H1 (cell line): ENCODE data around the gene GNAS. TPM values are rescaled to one million over a fixed set of nuclear protein-coding genes. Genes with fewer than 3 reads are reported as not detected.

Source experiments
- CTCF ChIA-PET: fragments of 300-600 bp; sonication (Branson Sonifier 250); formaldehyde crosslinking; loops from one replicate; lab custom pipeline; 2021; ENCODE audit not compliant: partially characterized antibody; lab: Charles Lee
- POLR2A ChIA-PET: fragments of 300-600 bp; sonication (Branson Sonifier 250); formaldehyde crosslinking; loops from one replicate; lab custom pipeline; 2021; ENCODE audit warnings: inconsistent platforms; ENCODE audit not compliant: partially characterized antibody; lab: Charles Lee
- DNase-seq, 2 experiments: peaks; one replicate each; pipeline versions ENCODE4 v3.0.0 to v3.0.0-alpha.2; 2010 to 2022; ENCODE audit warnings: low spot score in 2 of 2, low read depth in 1 of 2, mixed read lengths in 1 of 2
- FAIRE-seq: peaks from 2 replicates; lab custom pipeline; 2011; peaks lifted over from hg19 to GRCh38; lab: Jason Lieb, UNC
- H2AFZ ChIP-seq: 2 replicates; pipeline ENCODE4 v1.8.1; 2012; ENCODE audit warnings: low read length, inconsistent platforms
- H2AK5ac ChIP-seq: 2 replicates; pipeline ENCODE4 v1.6.1; 2013; ENCODE audit warnings: low read depth, low read length
- H2BK120ac ChIP-seq: replicated peaks from 2 replicates; pipeline ENCODE3; 2013; ENCODE audit warnings: low read depth, low read length, inconsistent platforms
- H2BK12ac ChIP-seq: 2 replicates; pipeline ENCODE4 v1.6.1; 2013; ENCODE audit warnings: low read depth, low read length
- H2BK15ac ChIP-seq: 2 replicates; pipeline ENCODE4 v1.6.1; 2013; ENCODE audit warnings: low read length
- H2BK20ac ChIP-seq: 2 replicates; pipeline ENCODE4 v1.6.1; 2013; ENCODE audit warnings: low read length
- H2BK5ac ChIP-seq: 2 replicates; pipeline ENCODE4 v1.6.1; 2013; ENCODE audit warnings: low read depth, low read length
- H3K14ac ChIP-seq: 2 replicates; pipeline ENCODE4 v1.6.1; 2013; ENCODE audit warnings: inconsistent platforms; ENCODE audit not compliant: insufficient read length
- H3K18ac ChIP-seq: 2 replicates; pipeline ENCODE4 v1.6.1; 2013; ENCODE audit warnings: low read length; ENCODE audit errors: extremely low read depth
- H3K23ac ChIP-seq: 2 replicates; pipeline ENCODE4 v1.6.1; 2013; ENCODE audit warnings: inconsistent platforms; ENCODE audit not compliant: insufficient read length
- H3K23me2 ChIP-seq: 2 replicates; pipeline ENCODE4 v1.6.1; 2013; ENCODE audit warnings: low read depth, low read length
- H3K27ac ChIP-seq: 2 replicates; pipeline ENCODE4 v1.6.1; 2011; ENCODE audit warnings: low read depth, low read length, inconsistent platforms
- H3K27me3 ChIP-seq, 4 experiments: replicated peaks in 1 of 4; 1 replicate in 1 of 4; 2 replicates in 3 of 4; pipeline versions ENCODE4 v1.6.1 to v1.8.1; 2011 to 2013; ENCODE audit warnings: low read length in 3 of 4, mild to moderate bottlenecking in 3 of 4, inconsistent platforms in 2 of 4, mixed read lengths in 2 of 4, moderate library complexity in 1 of 4; ENCODE audit not compliant: control insufficient read depth in 3 of 4, insufficient read depth in 3 of 4; ENCODE audit errors: extremely low read depth in 1 of 4
- H3K36me3 ChIP-seq, 4 experiments: 2 replicates each; pipeline versions ENCODE4 v1.6.1 to v1.8.1; 2011 to 2013; ENCODE audit warnings: mild to moderate bottlenecking in 4 of 4, low read length in 3 of 4, moderate library complexity in 2 of 4, control low read depth in 1 of 4, inconsistent platforms in 1 of 4; ENCODE audit not compliant: insufficient read depth in 4 of 4, control insufficient read depth in 2 of 4
- H3K4ac ChIP-seq: replicated peaks from 2 replicates; pipeline ENCODE3; 2013; ENCODE audit warnings: low read length, low read depth, mixed read lengths, inconsistent platforms; ENCODE audit not compliant: insufficient read length
- H3K4me1 ChIP-seq, 4 experiments: replicated peaks in 1 of 4; 1 replicate in 1 of 4; 2 replicates in 3 of 4; pipeline versions ENCODE4 v1.6.1 to v1.8.1; 2011 to 2013; ENCODE audit warnings: low read length in 3 of 4, inconsistent platforms in 2 of 4, mixed read lengths in 1 of 4; ENCODE audit not compliant: insufficient read depth in 4 of 4, control insufficient read depth in 3 of 4
- H3K4me2 ChIP-seq, 2 experiments: 2 replicates each; pipeline versions ENCODE4 v1.6.1 to v1.8.1; 2011 to 2013; ENCODE audit warnings: low read depth in 2 of 2, low read length in 2 of 2, control low read depth in 1 of 2, inconsistent platforms in 1 of 2, mild to moderate bottlenecking in 1 of 2; ENCODE audit not compliant: insufficient read depth in 1 of 2
- H3K4me3 ChIP-seq, 4 experiments: fragments of 200-600, 300-600 bp in 1 of 4; sonication (generic), shearing (Covaris generic), sonication (Bioruptor Twin) in 1 of 4; 2 replicates each; pipeline versions ENCODE4 v1.5.1 to v1.8.1; 2011 to 2016; ENCODE audit warnings: low read length in 4 of 4, low read depth in 3 of 4, control low read depth in 2 of 4, inconsistent platforms in 2 of 4, mild to moderate bottlenecking in 2 of 4, mixed read lengths in 1 of 4, moderate library complexity in 1 of 4; ENCODE audit not compliant: insufficient read depth in 2 of 4; ENCODE audit errors: extremely low read depth in 1 of 4
- H3K56ac ChIP-seq: replicated peaks from 2 replicates; pipeline ENCODE3; 2013; ENCODE audit warnings: low read depth, mild to moderate bottlenecking, mixed read lengths, low read length, inconsistent platforms; ENCODE audit not compliant: insufficient read length
- H3K79me1 ChIP-seq: 2 replicates; pipeline ENCODE4 v1.6.1; 2013; ENCODE audit warnings: low read depth, low read length, control low read depth
- H3K79me2 ChIP-seq, 2 experiments: 2 replicates each; pipeline versions ENCODE4 v1.6.1 to v1.8.1; 2012 to 2013; ENCODE audit warnings: low read length in 2 of 2, mild to moderate bottlenecking in 2 of 2, inconsistent platforms in 1 of 2; ENCODE audit not compliant: insufficient read depth in 2 of 2, control insufficient read depth in 1 of 2
- H3K9ac ChIP-seq, 4 experiments: replicated peaks in 1 of 4; 1 replicate in 1 of 4; 2 replicates in 3 of 4; pipeline versions ENCODE4 v1.6.1 to v1.8.1; 2011 to 2013; ENCODE audit warnings: low read depth in 3 of 4, low read length in 3 of 4, control low read depth in 2 of 4, mild to moderate bottlenecking in 2 of 4, moderate library complexity in 2 of 4, inconsistent platforms in 1 of 4; ENCODE audit errors: extremely low read depth in 1 of 4
- H3K9me3 ChIP-seq, 2 experiments: 2 replicates each; pipeline versions ENCODE4 v1.6.1 to v1.8.1; 2012 to 2013; ENCODE audit warnings: mild to moderate bottlenecking in 2 of 2, moderate library complexity in 2 of 2, control low read depth in 1 of 2, inconsistent platforms in 1 of 2, low read depth in 1 of 2, low read length in 1 of 2, mixed read lengths in 1 of 2; ENCODE audit not compliant: insufficient read depth in 2 of 2
- H4K20me1 ChIP-seq, 2 experiments: replicated peaks in 1 of 2; 2 replicates each; pipeline versions ENCODE3 to v1.8.1; 2011 to 2013; ENCODE audit warnings: inconsistent platforms in 2 of 2, low read length in 2 of 2, mild to moderate bottlenecking in 1 of 2; ENCODE audit not compliant: insufficient read depth in 2 of 2, control insufficient read depth in 1 of 2
- H4K5ac ChIP-seq: 2 replicates; pipeline ENCODE4 v1.6.1; 2013; ENCODE audit warnings: low read length, low read depth, mixed read lengths, inconsistent platforms; ENCODE audit not compliant: insufficient read length
- H4K8ac ChIP-seq: 2 replicates; pipeline ENCODE4 v1.8.0; 2013; ENCODE audit warnings: mild to moderate bottlenecking, moderate library complexity, low read length, inconsistent platforms; ENCODE audit not compliant: insufficient read depth; ENCODE audit errors: extremely low read depth
- H4K91ac ChIP-seq: replicated peaks from 2 replicates; pipeline ENCODE3; 2013; ENCODE audit warnings: low read length, mixed read lengths, inconsistent platforms; ENCODE audit not compliant: insufficient read length
- CREB1 ChIP-seq: IDR thresholded peaks from 2 replicates; pipeline ENCODE4 v1.6.1; 2012; ENCODE audit warnings: inconsistent platforms
- CTBP2 ChIP-seq: IDR thresholded peaks from 2 replicates; pipeline ENCODE4 v1.7.0; 2011; ENCODE audit warnings: borderline replicate concordance, mild to moderate bottlenecking, moderate library complexity, mixed read lengths, low read length; ENCODE audit not compliant: insufficient read depth, insufficient read length
- EGR1 ChIP-seq: IDR thresholded peaks from 2 replicates; pipeline ENCODE4 v1.6.1; 2011; ENCODE audit warnings: low read depth, low read length, borderline replicate concordance
- GABPA ChIP-seq: IDR thresholded peaks from 2 replicates; pipeline ENCODE4 v1.6.1; 2011; ENCODE audit warnings: mild to moderate bottlenecking, low read length, moderate library complexity, borderline replicate concordance; ENCODE audit not compliant: insufficient read depth
- KDM1A ChIP-seq: fragments of 200-600, 300-600 bp; sonication (generic); IDR thresholded peaks from 2 replicates; pipeline ENCODE4 v1.7.1; 2016; ENCODE audit warnings: mild to moderate bottlenecking, low read length, borderline replicate concordance
- KDM5A ChIP-seq: fragments of 200-600 bp; IDR thresholded peaks from 2 replicates; pipeline ENCODE4 v1.7.1; 2012; ENCODE audit warnings: mild to moderate bottlenecking, low read length, inconsistent platforms, mixed read lengths
- NRF1 ChIP-seq: IDR thresholded peaks from 2 replicates; pipeline ENCODE4 v1.6.1; 2011; ENCODE audit warnings: mild to moderate bottlenecking, low read depth, low read length, improper control_type of control experiment
- RBBP5 ChIP-seq: IDR thresholded peaks from 2 replicates; pipeline ENCODE4 v1.7.1; 2012; ENCODE audit warnings: low read depth, mild to moderate bottlenecking, inconsistent platforms, low read length, moderate library complexity, borderline replicate concordance
- SRF ChIP-seq: IDR thresholded peaks from 2 replicates; pipeline ENCODE4 v1.6.1; 2011; ENCODE audit warnings: mild to moderate bottlenecking, low read depth, low read length, moderate library complexity
- SUZ12 ChIP-seq: fragments of 200-600 bp; sonication (generic); IDR thresholded peaks from 2 replicates; pipeline ENCODE4 v1.6.1; 2012; ENCODE audit warnings: mild to moderate bottlenecking, inconsistent platforms, low read length, moderate library complexity, mixed read lengths
- TAF1 ChIP-seq: IDR thresholded peaks from 2 replicates; pipeline ENCODE4 v1.6.1; 2011; ENCODE audit warnings: mild to moderate bottlenecking, low read depth, low read length
- TAF7 ChIP-seq: optimal IDR thresholded peaks from 2 replicates; pipeline ENCODE3; 2011; ENCODE audit warnings: low read depth, mild to moderate bottlenecking, inconsistent platforms, low read length, moderate library complexity, borderline replicate concordance
- ZNF274 ChIP-seq: IDR thresholded peaks from 2 replicates; pipeline ENCODE4 v1.7.0; 2012; ENCODE audit warnings: low read length, borderline replicate concordance; ENCODE audit errors: extremely low read depth
- WGBS, 2 experiments: shearing (Covaris generic) in 1 of 2; methylation state at CpG; one replicate each; pipeline versions ENCODE4 v1.1.6 to v1.1.7; 2013 to 2015; ENCODE audit warnings: low lambda C conversion rate in 2 of 2, mixed read lengths in 2 of 2, inconsistent platforms in 1 of 2, low coverage in 1 of 2, missing lambda C conversion rate in 1 of 2; ENCODE audit not compliant: insufficient replicate concordance in 2 of 2, insufficient coverage in 1 of 2, insufficient read length in 1 of 2; ENCODE audit errors: extremely low coverage in 1 of 2, missing lambda C conversion rate in 1 of 2; 5-methylcytosine and 5-hydroxymethylcytosine counted together
- polyA plus RNA-seq, 7 experiments: library from polyadenylated mRNA; depleted of rRNA in 3 of 7; stranded (reverse) in 5 of 7; unstranded in 2 of 7; fragments of >200 nt in 5 of 7; fragments of 200-250 nt in 2 of 7; gene quantifications; 1 replicate in 5 of 7; 2 replicates in 1 of 7; 4 replicates in 1 of 7; pipeline versions ENCODE4 v1.2.1 to v1.2.3, GENCODE V29; 2011 to 2013; ENCODE audit warnings: missing spikeins in 2 of 7, mixed read lengths in 2 of 7
- total RNA-seq: library from RNA; stranded (reverse); fragmentation: NEBNext Ultra II Directional; extraction: Animal tissue kit (Norgen Biotek cat#: 25700); gene quantifications from 2 replicates; pipeline ENCODE4 v1.2.1, GENCODE V29; 2021

The GNAS gene
- total and polyA plus RNA-seq, 2 of the 8 experiments (the other 6 are each of a cell fraction or from before 2014, with no cell fraction given) = 989 to 1,613 TPM

GRCh38 chr20:58921564-58921963 lies 69.0 kb downstream of the GNAS start:
- CTCF ChIA-PET = interaction anchor here (1.3 kb wide), 1 partner anchor 20 kb away, joined by 3 read pairs; no protein-coding TSS in a partner anchor

More at GRCh38 chr20:58921564-58921963, 69.0 kb downstream of the GNAS start:
- no peak overlapping the region for H2BK120ac ChIP-seq
- 82% methylated on average over 6 of the region's 6 CpGs; no CpG with 5 or more reads in 1 of the 2 experiments for WGBS, 2 experiments
- H2BK5ac ChIP-seq = no peak overlapping the region
- H3K79me1 ChIP-seq = no peaks in the 10 kb centered on the region
- H2AFZ ChIP-seq = no peak overlapping the region
- no peaks in the 10 kb centered on the region for H3K9me3 ChIP-seq
- H3K79me2 ChIP-seq = no peaks in the 10 kb centered on the region
- no peaks in the 10 kb centered on the region for H3K4me1 ChIP-seq
- H2BK15ac ChIP-seq = no peak overlapping the region
- H3K18ac ChIP-seq = no peak overlapping the region
- no peak overlapping the region for H3K14ac ChIP-seq
- no peak overlapping the region for H3K4me2 ChIP-seq
- H3K27ac ChIP-seq = no peak overlapping the region
- no peak overlapping the region for H3K4me3 ChIP-seq
- no peak overlapping the region for H4K8ac ChIP-seq
- H4K5ac ChIP-seq = no peak overlapping the region
- no peak overlapping the region for H4K91ac ChIP-seq
- no peaks in the 10 kb centered on the region for H3K23me2 ChIP-seq
- H3K9ac ChIP-seq = no peak overlapping the region
- H2AK5ac ChIP-seq = no peak overlapping the region
- H3K23ac ChIP-seq = no peak overlapping the region
- POLR2A ChIA-PET = interaction anchor here (1.2 to 1.7 kb wide), 2 partner anchors 22 to 39 kb away, joined by 3 read pairs; no protein-coding TSS in a partner anchor
- H2BK12ac ChIP-seq = no peak overlapping the region
- DNase-seq = no peak
- H3K27me3 ChIP-seq = no peaks in the 10 kb centered on the region; a peak in 1 of 7 replicates
- FAIRE-seq = no peak
- no peak for TF ChIP-seq ZNF274
- no peak for TF ChIP-seq RBBP5
- no peak for TF ChIP-seq CREB1
- TF ChIP-seq KDM1A = no peak
- TF ChIP-seq NRF1 = no peak
- no peak for TF ChIP-seq SRF
- no peak for TF ChIP-seq CTBP2
- no peak for TF ChIP-seq EGR1
- TF ChIP-seq TAF1 = no peak
- TF ChIP-seq SUZ12 = no peak
- TF ChIP-seq KDM5A = no peak
- TF ChIP-seq TAF7 = no peak
- no peak for TF ChIP-seq GABPA
- no peak overlapping the region for H2BK20ac ChIP-seq
- no peak overlapping the region for H3K56ac ChIP-seq
- no peaks in the 10 kb centered on the region for H4K20me1 ChIP-seq
- no peaks in the 10 kb centered on the region for H3K36me3 ChIP-seq
- H3K4ac ChIP-seq = no peak overlapping the region
